Endothelial cell of umbilical vein (primary cell): ENCODE results near the gene SOX12. TPM values are rescaled to one million over a fixed set of nuclear protein-coding genes. Genes with fewer than 3 reads are reported as not detected.

Experiments
- BruUV-seq: library from RNA; stranded (reverse); fragments of 400-500 nt; replicated peaks from 2 replicates; lab custom pipeline; 2021; lab: Mats Ljungman, UMichigan
- CTCF ChIA-PET: fragments of 300-600, 350-600 bp; sonication (Branson Sonifier 250); formaldehyde crosslinking; loops from one replicate; lab custom pipeline; 2021; ENCODE audit warnings: antibody characterized with exemption, inconsistent platforms; lab: Charles Lee
- POLR2A ChIA-PET: fragments of 300-600, 350-600 bp; sonication (Branson Sonifier 250); formaldehyde crosslinking; loops from one replicate; lab custom pipeline; 2021; ENCODE audit warnings: antibody characterized with exemption, inconsistent platforms; lab: Charles Lee
- DNase-seq: peaks from one replicate; pipeline ENCODE4 v3.0.0-alpha.2; 2011; ENCODE audit warnings: low read depth, low spot score
- FAIRE-seq: peaks from 2 replicates; lab custom pipeline; 2011; peaks lifted over from hg19 to GRCh38; lab: Jason Lieb, UNC
- H2AFZ ChIP-seq: 2 replicates; pipeline ENCODE4 v1.6.0; 2012; ENCODE audit warnings: low read depth, low read length, control low read depth, inconsistent platforms
- H3K27ac ChIP-seq: 2 replicates; pipeline ENCODE4 v1.5.1; 2011; ENCODE audit warnings: low read depth, mild to moderate bottlenecking, control low read depth, low read length, moderate library complexity; ENCODE audit not compliant: insufficient read depth
- H3K27me3 ChIP-seq, 2 experiments: 2 replicates each; pipeline versions ENCODE4 v1.6.0 to v1.6.1; 2011; ENCODE audit warnings: low read length in 2 of 2, mixed read lengths in 1 of 2; ENCODE audit not compliant: control insufficient read depth in 2 of 2, insufficient read depth in 2 of 2
- H3K36me3 ChIP-seq, 2 experiments: 2 replicates in 1 of 2; 3 replicates in 1 of 2; pipeline ENCODE4 v1.5.1; 2011; ENCODE audit warnings: low read length in 2 of 2, mild to moderate bottlenecking in 1 of 2, moderate library complexity in 1 of 2; ENCODE audit not compliant: control insufficient read depth in 2 of 2, insufficient read depth in 2 of 2; ENCODE audit errors: extremely low read depth in 1 of 2
- H3K4me1 ChIP-seq: 3 replicates; pipeline ENCODE4 v1.5.1; 2011; ENCODE audit warnings: mild to moderate bottlenecking, low read length; ENCODE audit not compliant: control insufficient read depth, insufficient read depth; ENCODE audit errors: extremely low read depth
- H3K4me2 ChIP-seq: 2 replicates; pipeline ENCODE4 v1.6.1; 2011; ENCODE audit warnings: low read length, control low read depth, mixed read lengths; ENCODE audit not compliant: insufficient read depth
- H3K4me3 ChIP-seq, 3 experiments: fragments of 200-600 bp in 1 of 3; sonication (generic), shearing (Covaris generic) in 1 of 3; replicated peaks in 1 of 3; 2 replicates each; pipeline ENCODE4 v1.5.1; 2011 to 2016; ENCODE audit warnings: control low read depth in 3 of 3, low read length in 3 of 3, mild to moderate bottlenecking in 2 of 3, inconsistent platforms in 1 of 3, low read depth in 1 of 3, moderate library complexity in 1 of 3; ENCODE audit not compliant: insufficient read depth in 1 of 3
- H3K79me2 ChIP-seq: 2 replicates; pipeline ENCODE4 v1.6.0; 2012; ENCODE audit warnings: low read length, inconsistent platforms; ENCODE audit not compliant: control insufficient read depth, insufficient read depth
- H3K9ac ChIP-seq: replicated peaks from 2 replicates; pipeline ENCODE3; 2011; ENCODE audit warnings: low read length, control low read depth; ENCODE audit not compliant: insufficient read depth; ENCODE audit errors: extremely low read depth
- H3K9me1 ChIP-seq: replicated peaks from 3 replicates; pipeline ENCODE4 v1.6.0; 2011; ENCODE audit warnings: mild to moderate bottlenecking, low read length; ENCODE audit not compliant: control insufficient read depth, insufficient read depth; ENCODE audit errors: extremely low read depth
- H3K9me3 ChIP-seq: replicated peaks from 2 replicates; pipeline ENCODE4 v1.5.1; 2012; ENCODE audit warnings: low read length, inconsistent platforms; ENCODE audit not compliant: control insufficient read depth, insufficient read depth
- H4K20me1 ChIP-seq: replicated peaks from 2 replicates; pipeline ENCODE3; 2011; ENCODE audit warnings: mild to moderate bottlenecking, low read length; ENCODE audit not compliant: control insufficient read depth, insufficient read depth; ENCODE audit errors: extremely low read depth
- CTCF ChIP-seq, 2 donors: IDR thresholded peaks; 1 replicate in 1 of 2; 2 replicates in 1 of 2; pipeline ENCODE4 v1.5.1; 2011; ENCODE audit warnings: low read length in 2 of 2, mild to moderate bottlenecking in 2 of 2, moderate library complexity in 2 of 2, control low read depth in 1 of 2, inconsistent platforms in 1 of 2, low read depth in 1 of 2; ENCODE audit not compliant: insufficient read depth in 1 of 2; ENCODE audit errors: extremely low read depth in 1 of 2
- EZH2 ChIP-seq: IDR thresholded peaks from 2 replicates; pipeline ENCODE4 v1.6.1; 2012; ENCODE audit warnings: borderline replicate concordance, low read depth, mild to moderate bottlenecking, moderate library complexity, low read length, inconsistent platforms; ENCODE audit not compliant: severe bottlenecking
- FOS ChIP-seq: IDR thresholded peaks from 2 replicates; pipeline ENCODE4 v1.6.1; 2011; ENCODE audit warnings: mild to moderate bottlenecking, low read length, moderate library complexity, borderline replicate concordance; ENCODE audit not compliant: insufficient read depth
- GATA2 ChIP-seq: IDR thresholded peaks from 2 replicates; pipeline ENCODE4 v1.7.0; 2011; ENCODE audit warnings: low read depth, mild to moderate bottlenecking, moderate library complexity, mixed read lengths, low read length; ENCODE audit not compliant: insufficient read length, insufficient read depth
- JUN ChIP-seq: IDR thresholded peaks from 2 replicates; pipeline ENCODE4 v1.6.1; 2011; ENCODE audit warnings: borderline replicate concordance, low read depth; ENCODE audit not compliant: insufficient read length, insufficient read depth
- MAX ChIP-seq: IDR thresholded peaks from 2 replicates; pipeline ENCODE4 v1.6.1; 2011; ENCODE audit not compliant: insufficient read depth, insufficient read length
- MYC ChIP-seq: IDR thresholded peaks from one replicate; pipeline ENCODE4 v1.6.1; 2011; ENCODE audit warnings: mild to moderate bottlenecking, low read depth, low read length
- POLR2A ChIP-seq: IDR thresholded peaks from 2 replicates; pipeline ENCODE4 v1.6.1; 2012; ENCODE audit warnings: low read depth, mild to moderate bottlenecking, control low read depth, low read length
- POLR2AphosphoS5 ChIP-seq: IDR thresholded peaks from 2 replicates; pipeline ENCODE4 v1.6.1; 2012; ENCODE audit warnings: low read depth, mild to moderate bottlenecking, control low read depth, low read length, moderate library complexity; ENCODE audit not compliant: insufficient read depth
- dilution Hi-C: fragments of 300-500 bp; cut with MboI; formaldehyde crosslinking; loops from one replicate; pipeline ENCODE4 v1.15.0; 2019; ENCODE audit warnings: low sequenced_read_pairs; ENCODE audit not compliant: extremely low pct_ligation_motif_present
- intact Hi-C: fragments of 100-400 bp; cut with micrococcal nuclease; formaldehyde crosslinking; loops from one replicate; pipeline ENCODE4 v1.10.0; 2022
- polyA plus RNA-seq, 4 experiments: library from polyadenylated mRNA; depleted of rRNA in 3 of 4; stranded (reverse) in 3 of 4; unstranded in 1 of 4; fragments of >200 nt; gene quantifications; 2 replicates each; pipeline versions ENCODE4 v1.2.1 to v1.2.3, GENCODE V29; 2011 to 2012; ENCODE audit warnings: missing spikeins in 1 of 4
- total RNA-seq: library from RNA; stranded (reverse); gene quantifications from 2 replicates; pipeline ENCODE4 v1.2.3, GENCODE V29; 2021

SOX12 gene
- total and polyA plus RNA-seq, 2 donors (not counting 3 experiments of a cell fraction or from before 2014, with no cell fraction given), result 6.2 to 37.7 TPM

GRCh38 chr20:294602-295001 lies 30.8 kb upstream of the SOX12 start:
- intact Hi-C loops, result no loop called here
- Histone ChIP-seq H2AFZ (no peak overlapping the region), H3K4me1 (peaks cover 33% of the 10 kb centered on the region), H3K4me2 (no peak overlapping the region), H3K9me1 (no peaks in the 10 kb centered on the region), H3K9me3 (no peaks in the 10 kb centered on the region), H3K9ac (no peak overlapping the region), H3K27me3 (no peaks in the 10 kb centered on the region), H3K27ac (no peak overlapping the region), H3K79me2 (peaks cover 27% of the 10 kb centered on the region), H4K20me1 (no peaks in the 10 kb centered on the region), H3K4me3 (no peak overlapping the region), H3K36me3 (no peaks in the 10 kb centered on the region)
- ChIA-PET POLR2A (no interaction called here), CTCF (interaction anchor here (2.1 kb wide), 1 partner anchor 36 kb away, joined by 8 read pairs; no protein-coding TSS in a partner anchor)
- BruUV-seq, result no TSS peak
- dilution Hi-C loops, result no loop called here
- FAIRE-seq, result no peak
- no peak for TF ChIP-seq MYC
- no peak for TF ChIP-seq MAX
- no peak for TF ChIP-seq POLR2AphosphoS5
- no peak for TF ChIP-seq POLR2A
- TF ChIP-seq GATA2, result no peak
- no peak for TF ChIP-seq EZH2
- no peak for TF ChIP-seq FOS
- TF ChIP-seq CTCF (IDR thresholded peaks at IDR 0.05; ENCODE audit: extremely low read depth in 1 of 2, insufficient read depth in 1 of 2, low read depth in 1 of 2, low read length in 2 of 2), result no peak
- TF ChIP-seq JUN, result no peak
- DNase-seq, result no peak
